H1 (cell line): ENCODE results near the gene GRM4. TPM values are rescaled to one million over a fixed set of nuclear protein-coding genes. Genes with fewer than 3 reads are reported as not detected.

ENCODE experiments used
- ASH2L ChIP-seq: fragments of 200-600, 300-600 bp; sonication (generic); IDR thresholded peaks from one replicate; pipeline ENCODE4 v1.7.1; 2017; ENCODE audit warnings: low read length
- CBX8 ChIP-seq: fragments of 300-800, 300-1000 bp; sonication (generic); IDR thresholded peaks from 2 replicates; pipeline ENCODE4 v1.7.1; 2016; ENCODE audit warnings: low read depth, low read length, borderline replicate concordance
- CHD7 ChIP-seq: fragments of 300-600 bp; sonication (generic); IDR thresholded peaks from 2 replicates; pipeline ENCODE4 v1.7.1; 2012; ENCODE audit warnings: low read length, moderate library complexity, mild to moderate bottlenecking, inconsistent platforms; ENCODE audit not compliant: insufficient replicate concordance
- CREB1 ChIP-seq: IDR thresholded peaks from 2 replicates; pipeline ENCODE4 v1.6.1; 2012; ENCODE audit warnings: inconsistent platforms
- EZH2 ChIP-seq: fragments of 200-600 bp; sonication (generic); IDR thresholded peaks from 2 replicates; pipeline ENCODE4 v1.7.1; 2012; ENCODE audit warnings: low read depth, mild to moderate bottlenecking, moderate library complexity, low read length, inconsistent platforms; ENCODE audit not compliant: severe bottlenecking
- GABPA ChIP-seq: IDR thresholded peaks from 2 replicates; pipeline ENCODE4 v1.6.1; 2011; ENCODE audit warnings: mild to moderate bottlenecking, low read length, moderate library complexity, borderline replicate concordance; ENCODE audit not compliant: insufficient read depth
- RFX5 ChIP-seq: IDR thresholded peaks from 2 replicates; pipeline ENCODE4 v1.6.1; 2011; ENCODE audit warnings: low read depth, low read length, improper control_type of control experiment, borderline replicate concordance
- SAP30 ChIP-seq: fragments of 300-600 bp; sonication (generic); IDR thresholded peaks from 2 replicates; pipeline ENCODE4 v1.7.1; 2012; ENCODE audit warnings: low read length, moderate library complexity, mild to moderate bottlenecking, inconsistent platforms; ENCODE audit not compliant: insufficient read depth, insufficient replicate concordance
- TAF1 ChIP-seq: IDR thresholded peaks from 2 replicates; pipeline ENCODE4 v1.6.1; 2011; ENCODE audit warnings: mild to moderate bottlenecking, low read depth, low read length
- TAF7 ChIP-seq: optimal IDR thresholded peaks from 2 replicates; pipeline ENCODE3; 2011; ENCODE audit warnings: low read depth, mild to moderate bottlenecking, inconsistent platforms, low read length, moderate library complexity, borderline replicate concordance
- polyA plus RNA-seq, 7 experiments: library from polyadenylated mRNA; depleted of rRNA in 3 of 7; stranded (reverse) in 5 of 7; unstranded in 2 of 7; fragments of >200 nt in 5 of 7; fragments of 200-250 nt in 2 of 7; gene quantifications; 1 replicate in 5 of 7; 2 replicates in 1 of 7; 4 replicates in 1 of 7; pipeline versions ENCODE4 v1.2.1 to v1.2.3, GENCODE V29; 2011 to 2013; ENCODE audit warnings: missing spikeins in 2 of 7, mixed read lengths in 2 of 7
- total RNA-seq: library from RNA; stranded (reverse); fragmentation: NEBNext Ultra II Directional; extraction: Animal tissue kit (Norgen Biotek cat#: 25700); gene quantifications from 2 replicates; pipeline ENCODE4 v1.2.1, GENCODE V29; 2021

GRM4 gene
- total and polyA plus RNA-seq, 2 of the 8 experiments (the other 6 are each of a cell fraction or from before 2014, with no cell fraction given) = 19.6 to 21.5 TPM

- TF ChIP-seq ASH2L (no peak), RFX5 (no peak), TAF1 (no peak), SAP30 (no peak), TAF7 (no peak), CHD7 (no peak), GABPA (no peak), CBX8 (no peak), EZH2 (no peak), CREB1 (no peak)
Observed at GRCh38 chr6:34070315-34071135, 75.4 kb downstream of the GRM4 start (continued).
